Neutrophil (primary cell): Measurements from ENCODE around the gene COPS2.
A peak's percentile ranks its signal among the peaks of the same experiment; 100 is the strongest.

ENCODE experiments used
- H3K27ac ChIP-seq: fragments of 200-600 bp; sonication (generic); 2 replicates; pipeline ENCODE4 v1.5.1; 2016; ENCODE audit warnings: mild to moderate bottlenecking, moderate library complexity
- H3K27me3 ChIP-seq: fragments of 200-600 bp; sonication (generic); 2 replicates; pipeline ENCODE4 v1.6.0; 2016; ENCODE audit warnings: mild to moderate bottlenecking
- H3K36me3 ChIP-seq: fragments of 200-600 bp; sonication (generic); 2 replicates; pipeline ENCODE4 v1.5.1; 2017
- H3K4me1 ChIP-seq, 2 experiments: fragments of 200-600 bp in 1 of 2; sonication (generic) in 1 of 2; 1 replicate in 1 of 2; 2 replicates in 1 of 2; pipeline versions ENCODE4 v1.5.1 to v1.6.1; 2013 to 2016; ENCODE audit warnings: low read depth in 1 of 2, low read length in 1 of 2, mild to moderate bottlenecking in 1 of 2, moderate library complexity in 1 of 2; ENCODE audit not compliant: control insufficient read depth in 1 of 2, insufficient read depth in 1 of 2
- H3K4me3 ChIP-seq, 2 experiments: fragments of 200-600 bp in 1 of 2; sonication (generic) in 1 of 2; 1 replicate in 1 of 2; 2 replicates in 1 of 2; pipeline ENCODE4 v1.5.1; 2013 to 2016; ENCODE audit warnings: low read depth in 1 of 2, low read length in 1 of 2, mild to moderate bottlenecking in 1 of 2, moderate library complexity in 1 of 2
- H3K9me3 ChIP-seq: fragments of 200-600 bp; sonication (generic); 2 replicates; pipeline ENCODE4 v1.5.1; 2016
- TF ChIP-seq, protein P1 (sequence below): fragments of 200-600 bp; sonication (generic); IDR thresholded peaks from 2 replicates; pipeline ENCODE4 v1.5.1; 2016; ENCODE audit warnings: antibody characterized with exemption

COPS2 gene

DNA sequence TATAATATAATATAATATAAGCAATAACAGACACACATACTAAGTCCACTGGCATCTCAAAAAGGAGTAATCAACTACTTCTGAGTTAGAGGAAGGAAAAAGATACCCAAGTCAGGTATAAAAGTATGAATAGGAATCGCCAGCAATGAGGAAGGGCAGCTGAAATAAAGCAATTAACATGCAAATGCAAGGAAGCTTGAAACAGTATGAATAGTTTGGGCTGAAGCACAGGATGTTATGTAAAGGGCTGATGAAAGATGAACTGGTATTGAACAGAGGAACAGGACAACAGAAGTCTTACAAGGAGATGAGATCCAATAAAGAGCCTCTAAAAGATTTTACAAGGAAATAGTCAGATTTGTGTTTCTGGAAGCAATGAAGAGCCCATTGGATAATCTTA is 7.1 kb downstream of the COPS2 start:
- H3K9me3 ChIP-seq, result no peaks in the 10 kb centered on the region
- peaks cover 24 to 32% of the 10 kb centered on the region in 2 experiments for H3K4me1 ChIP-seq
- no peak overlapping the region for H3K4me3 ChIP-seq
- TF ChIP-seq, protein P1, sequence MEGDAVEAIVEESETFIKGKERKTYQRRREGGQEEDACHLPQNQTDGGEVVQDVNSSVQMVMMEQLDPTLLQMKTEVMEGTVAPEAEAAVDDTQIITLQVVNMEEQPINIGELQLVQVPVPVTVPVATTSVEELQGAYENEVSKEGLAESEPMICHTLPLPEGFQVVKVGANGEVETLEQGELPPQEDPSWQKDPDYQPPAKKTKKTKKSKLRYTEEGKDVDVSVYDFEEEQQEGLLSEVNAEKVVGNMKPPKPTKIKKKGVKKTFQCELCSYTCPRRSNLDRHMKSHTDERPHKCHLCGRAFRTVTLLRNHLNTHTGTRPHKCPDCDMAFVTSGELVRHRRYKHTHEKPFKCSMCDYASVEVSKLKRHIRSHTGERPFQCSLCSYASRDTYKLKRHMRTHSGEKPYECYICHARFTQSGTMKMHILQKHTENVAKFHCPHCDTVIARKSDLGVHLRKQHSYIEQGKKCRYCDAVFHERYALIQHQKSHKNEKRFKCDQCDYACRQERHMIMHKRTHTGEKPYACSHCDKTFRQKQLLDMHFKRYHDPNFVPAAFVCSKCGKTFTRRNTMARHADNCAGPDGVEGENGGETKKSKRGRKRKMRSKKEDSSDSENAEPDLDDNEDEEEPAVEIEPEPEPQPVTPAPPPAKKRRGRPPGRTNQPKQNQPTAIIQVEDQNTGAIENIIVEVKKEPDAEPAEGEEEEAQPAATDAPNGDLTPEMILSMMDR, result no peak
- H3K27ac ChIP-seq, result peak overlapping the region; percentile 56
- H3K36me3 ChIP-seq, result peaks cover 8% of the 10 kb centered on the region
- H3K27me3 ChIP-seq, result no peaks in the 10 kb centered on the region

- Histone ChIP-seq H3K9me3 (no peaks in the 10 kb centered on the region), H3K4me1 (peaks cover 24 to 29% of the 10 kb centered on the region in 2 experiments), H3K4me3 (no peak overlapping the region), H3K27ac (no peak overlapping the region), H3K27me3 (no peaks in the 10 kb centered on the region), H3K36me3 (peaks cover 30% of the 10 kb centered on the region)
- TF ChIP-seq, protein P1, result no peak
Measured at GRCh38 chr15:49145651-49146609, 9.5 kb downstream of the COPS2 start.

DNA sequence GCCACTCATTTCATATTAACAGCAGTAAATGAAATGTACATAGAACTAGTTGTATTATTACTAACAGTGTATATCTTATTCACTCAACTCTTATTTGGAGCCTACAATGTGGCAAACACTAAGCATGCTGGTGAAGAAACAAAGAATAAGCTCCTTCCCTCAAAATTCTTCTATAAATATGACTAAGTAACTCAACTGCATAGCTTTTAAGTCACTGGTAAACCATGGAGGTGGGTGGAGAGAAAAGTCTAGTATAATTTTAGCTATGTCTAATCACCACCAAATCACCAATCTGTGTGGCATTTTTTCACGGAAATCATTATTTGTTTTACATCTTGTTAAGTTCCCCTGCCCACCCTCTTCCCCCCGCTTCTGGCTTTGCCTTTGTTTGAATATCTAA is 17.5 kb downstream of the COPS2 start:
- H3K9me3 ChIP-seq, result no peaks in the 10 kb centered on the region
- peaks cover 76% of the 10 kb centered on the region for H3K36me3 ChIP-seq
- H3K4me1 ChIP-seq, result peaks cover 0 to 11% of the 10 kb centered on the region in 2 experiments
- TF ChIP-seq, protein P1, result no peak
- H3K27ac ChIP-seq, result no peak overlapping the region
- no peaks in the 10 kb centered on the region for H3K27me3 ChIP-seq
- no peak overlapping the region for H3K4me3 ChIP-seq

GRCh38 chr15:49135911-49136310 is 19.5 kb downstream of the COPS2 start:
- H3K27me3 ChIP-seq, result no peaks in the 10 kb centered on the region
- no peak overlapping the region for H3K27ac ChIP-seq
- H3K4me1 ChIP-seq, result peaks cover 0 to 11% of the 10 kb centered on the region in 2 experiments
- peaks cover 68% of the 10 kb centered on the region for H3K36me3 ChIP-seq
- H3K4me3 ChIP-seq, result no peak overlapping the region
- TF ChIP-seq, protein P1, result no peak
- no peaks in the 10 kb centered on the region for H3K9me3 ChIP-seq

DNA sequence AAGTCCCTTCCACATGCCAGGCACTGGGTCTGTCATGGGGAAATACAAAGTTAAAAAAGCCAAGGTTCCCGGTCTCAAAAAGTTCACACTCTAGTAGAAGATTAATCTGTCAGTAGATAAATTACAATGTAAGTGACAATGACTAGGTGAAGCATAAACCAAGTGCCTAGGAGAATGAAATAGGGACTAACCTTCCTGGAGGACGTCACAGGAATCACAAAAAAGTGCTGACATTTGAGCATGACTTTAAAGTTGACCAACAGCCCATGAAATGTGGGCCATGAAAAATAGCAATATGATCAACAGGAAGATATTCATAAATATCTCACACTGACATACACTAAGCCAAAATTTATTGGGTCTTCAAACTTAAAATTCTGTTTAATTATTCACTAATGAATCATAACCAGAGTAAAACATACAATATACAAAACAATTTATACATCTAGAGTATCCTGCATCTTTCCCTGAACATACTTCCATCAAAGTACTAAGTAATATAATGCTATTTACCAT is 20.0 kb downstream of the COPS2 start:
- H3K4me1 ChIP-seq, result peaks cover 0 to 11% of the 10 kb centered on the region in 2 experiments
- no peak overlapping the region for H3K4me3 ChIP-seq
- no peaks in the 10 kb centered on the region for H3K27me3 ChIP-seq
- no peak overlapping the region for H3K27ac ChIP-seq
- TF ChIP-seq, protein P1, result no peak
- no peaks in the 10 kb centered on the region for H3K9me3 ChIP-seq
- peaks cover 72% of the 10 kb centered on the region for H3K36me3 ChIP-seq
